ENCODE results near the gene GIT2.
A peak's percentile ranks its signal among the peaks of the same experiment; 100 is the strongest.

GIT2 gene

GRCh38 chr12:109981311-109981710 is 14.9 kb downstream of the GIT2 start:
- DNase-seq (ENCODE audit: low read depth): no peak

GRCh38 chr12:109972821-109973220 is 23.3 kb downstream of the GIT2 start:
- DNase-seq (ENCODE audit: low read depth): no peak

GRCh38 chr12:109968801-109969200 is 27.4 kb downstream of the GIT2 start:
- no peak for DNase-seq (ENCODE audit: low read depth)

GRCh38 chr12:109968032-109968420 is 28.1 kb downstream of the GIT2 start:
- DNase-seq (ENCODE audit: low read depth): no peak

GRCh38 chr12:109967383-109968031 is 28.7 kb downstream of the GIT2 start:
- no peak for DNase-seq (ENCODE audit: low read depth)

GRCh38 chr12:109966546-109966945 is 29.6 kb downstream of the GIT2 start:
- no peak for DNase-seq (ENCODE audit: low read depth)

GRCh38 chr12:109963743-109964429 is 32.3 kb downstream of the GIT2 start:
- DNase-seq (ENCODE audit: low read depth): peak; percentile 22

GRCh38 chr12:109963330-109963729 is 32.8 kb downstream of the GIT2 start:
- no peak for DNase-seq (ENCODE audit: low read depth)

- DNase-seq (ENCODE audit: low read depth): no peak
Observed at GRCh38 chr12:109962398-109962797, 33.8 kb downstream of the GIT2 start.

GRCh38 chr12:109961612-109962011 is 34.6 kb downstream of the GIT2 start:
- DNase-seq (ENCODE audit: low read depth): no peak

GRCh38 chr12:109961201-109961600 is 35.0 kb downstream of the GIT2 start:
- DNase-seq (ENCODE audit: low read depth): no peak

- DNase-seq (ENCODE audit: low read depth): no peak
Observed at GRCh38 chr12:109959411-109960093, 36.6 kb downstream of the GIT2 start.

- no peak for DNase-seq (ENCODE audit: low read depth)
Observed at GRCh38 chr12:109958374-109958773, 37.8 kb downstream of the GIT2 start.

- no peak for DNase-seq (ENCODE audit: low read depth)
Observed at GRCh38 chr12:109953656-109954055, 42.5 kb downstream of the GIT2 start.

- DNase-seq (ENCODE audit: low read depth): no peak
Observed at GRCh38 chr12:109952873-109953272, 43.3 kb downstream of the GIT2 start.

GRCh38 chr12:109952160-109952858 is 43.9 kb downstream of the GIT2 start:
- no peak for DNase-seq (ENCODE audit: low read depth)

GRCh38 chr12:109951751-109952150 is 44.4 kb downstream of the GIT2 start:
- no peak for DNase-seq (ENCODE audit: low read depth)

GRCh38 chr12:109951136-109951535 is 45.0 kb downstream of the GIT2 start:
- peak; percentile 50 for DNase-seq (ENCODE audit: low read depth)

GRCh38 chr12:109950625-109951024 is 45.5 kb downstream of the GIT2 start:
- no peak for DNase-seq (ENCODE audit: low read depth)

GRCh38 chr12:109949089-109949488 is 47.1 kb downstream of the GIT2 start:
- DNase-seq (ENCODE audit: low read depth): peak; percentile 55

- DNase-seq (ENCODE audit: low read depth): no peak
Observed at GRCh38 chr12:109948368-109948767, 47.8 kb downstream of the GIT2 start.

- DNase-seq (ENCODE audit: low read depth): peak; percentile 24
Observed at GRCh38 chr12:109947521-109947920, 48.6 kb downstream of the GIT2 start.

GRCh38 chr12:109946913-109947312 is 49.3 kb downstream of the GIT2 start:
- DNase-seq (ENCODE audit: low read depth): no peak
